Esophagus mucosa (tissue), 1 donor: ENCODE measurements around the gene MEGF8. TPM values are rescaled to one million over a fixed set of nuclear protein-coding genes. Genes with fewer than 3 reads are reported as not detected.

Experiments used
- ATAC-seq: fragments of 200-7000 bp; cut with Tn5 transposase; one replicate; pipeline ENCODE4 v1.9.1; 2020
- total RNA-seq: library from RNA; stranded (reverse); gene quantifications from one replicate; pipeline ENCODE4 v1.2.4, GENCODE V29; 2023
- donor health status: DM: yes; HTN: yes; CAD: no.

The MEGF8 gene
- total RNA-seq, 1 donor from 2014 or later = 8.1 TPM

DNA sequence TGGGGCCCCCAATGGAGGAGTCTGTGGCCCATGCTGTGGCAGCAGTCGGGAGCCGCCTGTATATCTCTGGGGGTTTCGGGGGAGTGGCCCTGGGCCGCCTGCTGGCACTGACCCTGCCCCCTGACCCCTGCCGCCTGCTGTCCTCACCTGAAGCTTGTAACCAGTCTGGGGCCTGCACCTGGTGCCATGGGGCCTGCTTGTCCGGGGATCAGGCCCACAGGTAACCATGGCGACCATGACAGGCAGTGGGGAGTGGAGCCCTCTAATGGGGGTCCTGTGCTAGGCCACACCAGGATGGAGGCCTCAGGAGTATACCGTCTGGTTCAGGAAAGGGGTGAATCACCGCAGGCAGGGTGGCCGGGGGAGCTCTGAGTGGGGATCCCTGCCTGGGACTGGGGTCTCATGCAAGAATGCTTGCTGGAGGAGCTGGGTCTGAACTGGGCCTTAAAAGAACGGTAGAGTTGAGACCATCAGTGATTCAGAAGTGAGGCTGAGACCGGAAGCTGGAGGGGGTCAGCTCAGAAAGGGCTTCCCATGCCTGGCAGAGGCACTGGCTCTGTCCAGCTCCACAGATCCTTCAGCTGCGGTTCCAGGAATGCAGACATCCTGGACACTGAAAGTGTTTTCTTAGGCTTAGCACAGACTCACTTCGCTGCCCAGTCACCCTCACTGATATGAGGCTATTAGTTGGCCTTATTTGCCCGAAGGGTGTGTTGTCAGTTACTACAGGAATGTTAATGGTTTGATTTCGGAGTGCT is 35.5 kb downstream of the MEGF8 start:
- no peak for ATAC-seq

DNA sequence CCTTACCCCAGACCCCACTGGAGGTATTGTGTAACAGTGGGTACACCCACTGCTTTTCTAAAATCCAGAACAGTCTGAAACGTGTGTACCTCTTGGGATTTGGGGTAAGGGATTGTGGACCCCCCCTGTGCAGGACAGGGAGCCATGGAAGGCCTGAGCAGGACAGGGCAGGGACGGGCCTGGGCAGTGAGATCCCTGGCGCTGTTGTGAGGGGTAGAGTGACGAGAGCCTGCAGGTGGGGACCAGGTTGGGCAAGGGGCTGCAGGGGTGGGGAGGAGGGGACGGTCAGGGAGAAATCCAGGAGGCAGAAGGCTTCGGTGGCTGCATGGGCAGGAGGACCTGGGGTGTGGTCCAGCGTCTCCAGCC is 36.1 kb downstream of the MEGF8 start:
- no peak for ATAC-seq

DNA sequence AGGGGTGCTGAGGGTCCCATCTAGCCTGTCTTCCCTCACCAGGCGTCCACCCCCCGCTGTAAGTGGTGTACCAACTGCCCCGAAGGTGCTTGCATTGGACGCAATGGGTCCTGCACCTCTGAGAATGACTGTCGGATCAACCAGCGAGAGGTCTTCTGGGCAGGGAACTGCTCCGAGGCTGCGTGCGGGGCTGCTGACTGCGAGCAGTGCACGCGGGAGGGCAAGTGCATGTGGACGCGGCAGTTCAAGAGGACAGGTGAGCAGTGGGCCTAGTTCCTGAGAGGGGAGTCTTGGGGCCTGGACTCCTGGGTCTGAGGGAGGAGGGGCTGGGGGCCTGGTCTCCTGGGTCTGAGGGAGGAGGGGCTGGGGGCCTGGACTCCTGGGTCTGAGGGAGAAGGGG is 36.9 kb downstream of the MEGF8 start:
- no peak for ATAC-seq

DNA sequence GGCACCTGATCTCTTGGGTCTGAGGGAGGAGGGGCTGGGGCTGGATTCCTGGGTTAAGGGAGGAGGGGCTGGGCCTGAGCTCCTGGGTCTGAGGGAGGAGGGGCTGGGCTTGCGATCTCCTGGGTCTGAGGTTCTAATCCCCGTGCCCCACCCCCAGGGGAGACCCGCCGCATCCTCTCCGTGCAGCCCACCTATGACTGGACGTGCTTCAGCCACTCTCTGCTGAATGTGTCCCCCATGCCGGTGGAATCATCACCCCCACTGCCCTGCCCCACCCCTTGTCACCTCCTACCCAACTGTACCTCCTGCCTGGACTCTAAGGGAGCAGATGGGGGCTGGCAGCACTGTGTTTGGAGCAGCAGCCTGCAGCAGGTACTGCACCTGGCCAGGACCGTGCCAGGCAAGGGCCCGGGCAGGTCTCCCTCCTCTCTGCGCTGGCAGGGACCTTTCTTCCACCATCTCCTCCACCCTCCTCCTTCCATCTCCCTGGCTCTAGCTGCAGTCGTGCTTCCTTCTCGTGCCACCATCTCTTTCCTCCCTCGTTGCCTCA is 37.5 kb downstream of the MEGF8 start:
- no peak for ATAC-seq

DNA sequence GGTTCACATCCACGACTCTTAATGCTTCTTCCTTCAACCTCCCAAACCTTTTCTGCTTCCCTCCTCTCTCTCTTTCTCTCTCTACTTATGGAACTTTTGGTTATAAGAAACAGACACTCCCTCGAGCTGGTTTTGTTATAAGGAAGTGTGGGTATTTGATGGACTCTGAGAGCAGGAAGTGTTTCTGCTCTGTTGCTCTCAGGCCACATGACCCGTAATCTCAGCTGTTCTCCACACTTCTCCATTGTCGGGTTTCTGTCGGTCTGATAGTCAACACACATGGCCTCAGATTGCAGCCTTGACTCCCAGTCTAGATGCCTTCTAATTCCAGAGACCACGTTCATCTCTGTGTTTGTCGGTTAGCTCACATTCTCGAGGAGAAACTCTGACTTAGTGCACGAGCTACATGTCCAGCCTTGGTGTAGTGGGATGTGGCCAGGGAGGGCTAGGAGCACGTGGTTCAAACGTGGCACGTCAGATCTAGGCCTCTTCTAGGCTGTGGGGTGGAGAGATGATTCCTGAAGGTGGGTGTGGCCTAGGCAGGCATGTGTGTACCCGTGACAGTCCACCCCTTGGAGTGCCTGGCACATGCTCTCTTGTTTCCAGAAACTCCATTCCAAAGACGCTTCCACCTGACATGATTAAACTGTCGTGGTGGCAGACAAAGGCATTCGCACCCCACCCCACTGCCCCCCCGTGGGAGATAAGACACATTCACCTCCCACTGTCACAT is 38.3 kb downstream of the MEGF8 start:
- peak; percentile 30 for ATAC-seq

DNA sequence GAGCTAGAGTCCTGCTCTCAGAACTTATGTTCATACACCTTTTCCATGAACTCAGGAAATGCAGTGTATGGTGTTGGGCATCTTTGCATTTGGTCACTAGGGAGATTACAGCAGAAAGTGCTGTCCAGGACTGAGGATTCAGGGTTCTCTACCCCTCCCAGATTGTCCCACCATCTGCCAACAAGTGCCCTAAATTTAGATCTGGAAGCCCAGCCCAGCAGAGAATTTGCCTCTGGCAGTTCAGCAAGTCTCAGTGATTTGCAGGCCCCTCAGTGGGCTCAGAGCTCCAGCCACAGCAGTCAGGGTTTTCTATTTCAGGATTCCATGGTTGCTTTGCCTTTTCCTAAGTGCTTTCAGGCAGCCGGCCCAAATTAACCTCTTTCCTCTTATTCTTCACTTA is 41.2 kb downstream of the MEGF8 start:
- no peak for ATAC-seq

DNA sequence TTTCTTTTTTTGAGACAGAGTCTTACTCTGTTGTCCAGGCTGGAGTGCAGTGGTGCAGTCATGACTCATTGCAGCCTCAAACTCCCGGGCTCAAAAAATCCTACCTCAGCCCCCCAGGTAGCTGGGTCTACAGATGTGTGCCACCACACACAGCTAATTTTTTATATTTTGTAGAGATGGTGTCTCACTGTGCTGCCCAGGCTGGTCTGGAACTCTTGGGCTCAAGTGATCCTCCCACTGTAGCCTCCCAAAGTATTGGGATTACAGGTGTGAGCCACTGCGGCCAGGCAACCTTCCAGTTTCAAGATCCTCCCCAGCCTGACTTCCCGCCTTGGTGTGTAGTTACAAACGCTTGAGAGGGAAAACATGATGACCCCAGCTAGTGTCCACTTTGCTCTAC is 42.5 kb downstream of the MEGF8 start:
- ATAC-seq = no peak

DNA sequence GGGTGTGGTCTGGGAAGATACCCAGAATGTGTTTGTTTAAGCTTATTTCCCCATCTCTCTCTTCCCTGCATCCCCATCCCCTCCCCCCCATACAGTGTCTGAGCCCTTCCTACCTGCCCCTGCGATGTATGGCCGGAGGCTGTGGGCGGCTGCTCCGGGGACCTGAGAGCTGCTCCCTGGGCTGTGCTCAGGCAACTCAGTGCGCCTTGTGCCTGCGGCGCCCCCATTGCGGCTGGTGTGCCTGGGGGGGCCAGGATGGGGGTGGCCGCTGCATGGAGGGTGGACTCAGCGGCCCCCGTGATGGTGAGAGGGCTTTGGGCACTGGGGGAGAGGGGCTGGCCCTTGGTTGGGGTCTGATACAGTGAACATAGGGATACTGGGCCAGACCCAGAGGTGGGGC is 42.9 kb downstream of the MEGF8 start:
- no peak for ATAC-seq

DNA sequence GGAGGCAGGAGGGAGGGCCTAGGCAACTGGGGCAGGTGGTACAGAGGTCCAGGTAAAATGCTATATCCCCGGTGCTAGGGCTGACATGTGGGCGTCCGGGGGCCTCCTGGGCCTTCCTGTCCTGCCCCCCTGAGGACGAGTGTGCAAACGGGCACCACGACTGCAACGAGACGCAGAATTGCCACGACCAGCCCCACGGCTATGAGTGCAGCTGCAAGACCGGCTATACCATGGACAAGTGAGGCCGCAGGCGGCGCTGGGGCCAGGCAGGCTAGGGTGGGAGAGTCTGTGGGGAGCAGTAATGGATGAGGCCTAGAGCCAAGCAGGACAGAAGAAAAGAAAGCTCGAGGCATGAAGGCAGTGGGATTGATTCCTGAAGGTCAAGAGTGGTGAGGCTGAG is 43.3 kb downstream of the MEGF8 start:
- ATAC-seq = no peak

DNA sequence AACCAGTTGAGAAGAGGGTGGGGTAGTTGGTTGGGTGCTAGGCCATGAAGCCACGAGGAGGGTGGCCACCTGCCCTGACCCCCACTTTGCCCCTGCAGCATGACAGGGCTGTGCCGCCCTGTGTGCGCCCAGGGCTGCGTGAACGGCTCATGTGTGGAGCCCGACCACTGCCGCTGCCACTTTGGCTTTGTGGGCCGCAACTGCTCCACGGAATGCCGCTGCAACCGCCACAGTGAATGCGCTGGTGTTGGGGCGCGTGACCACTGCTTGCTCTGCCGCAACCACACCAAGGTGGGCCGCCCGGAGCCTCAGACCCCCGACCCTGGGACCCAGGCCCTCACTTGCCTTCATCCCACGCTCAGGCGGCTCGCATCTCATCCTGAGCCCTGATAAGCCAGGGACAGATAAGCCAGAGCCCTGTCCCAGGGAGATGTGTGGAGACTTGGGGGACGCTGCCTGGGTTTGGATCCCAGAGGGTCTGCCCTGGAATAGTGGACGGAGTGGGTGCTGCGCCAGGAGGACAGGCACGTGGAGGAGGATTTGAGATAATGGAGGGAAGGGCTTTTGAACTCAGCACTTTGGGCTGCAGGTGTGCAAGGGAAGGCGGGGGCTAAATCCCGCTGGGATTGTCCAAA is 44.1 kb downstream of the MEGF8 start:
- ATAC-seq = peak; percentile 5

DNA sequence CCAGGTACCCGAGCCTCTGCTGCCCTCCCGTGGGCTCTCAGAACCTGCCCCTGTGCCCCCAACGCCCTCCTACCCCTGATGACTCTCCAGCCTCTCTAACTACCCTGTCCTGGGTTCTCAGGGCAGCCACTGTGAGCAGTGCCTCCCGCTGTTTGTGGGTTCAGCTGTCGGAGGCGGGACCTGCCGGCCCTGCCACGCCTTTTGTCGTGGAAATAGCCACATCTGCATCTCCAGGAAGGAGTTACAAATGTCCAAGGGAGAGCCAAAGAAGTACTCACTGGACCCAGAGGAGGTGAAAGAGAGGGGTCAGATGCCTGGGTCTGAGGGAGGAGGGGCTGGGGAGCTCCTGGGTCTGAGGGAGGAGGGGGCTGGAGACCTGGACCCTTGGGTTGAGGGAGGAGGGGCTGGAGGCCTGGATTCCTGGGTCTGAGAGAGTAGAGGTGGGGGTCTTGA is 44.7 kb downstream of the MEGF8 start:
- ATAC-seq = no peak

DNA sequence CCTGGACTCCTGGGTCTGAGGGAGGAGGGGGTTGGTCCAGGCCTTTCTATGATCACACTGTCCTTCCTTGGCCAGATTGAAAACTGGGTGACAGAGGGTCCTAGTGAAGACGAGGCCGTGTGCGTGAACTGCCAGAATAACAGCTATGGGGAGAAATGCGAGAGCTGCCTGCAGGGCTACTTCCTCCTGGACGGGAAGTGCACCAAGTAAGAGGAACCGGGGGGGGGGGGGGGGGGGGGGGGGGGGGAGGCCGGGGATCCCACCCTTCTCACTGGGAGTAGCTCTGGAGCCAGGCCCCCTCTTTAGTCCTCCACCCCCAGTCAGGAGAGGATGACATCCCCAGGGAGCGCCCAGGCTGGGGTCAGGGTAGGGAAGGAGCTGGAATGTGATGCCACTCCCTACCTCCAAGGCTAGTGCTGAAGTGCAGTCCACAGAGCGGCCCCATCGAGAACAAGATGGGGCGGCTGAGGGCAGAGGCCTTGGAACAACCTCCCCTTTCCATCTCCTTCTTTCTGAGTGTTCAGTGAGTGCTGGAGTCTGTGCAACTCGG is 45.3 kb downstream of the MEGF8 start:
- ATAC-seq = no peak

DNA sequence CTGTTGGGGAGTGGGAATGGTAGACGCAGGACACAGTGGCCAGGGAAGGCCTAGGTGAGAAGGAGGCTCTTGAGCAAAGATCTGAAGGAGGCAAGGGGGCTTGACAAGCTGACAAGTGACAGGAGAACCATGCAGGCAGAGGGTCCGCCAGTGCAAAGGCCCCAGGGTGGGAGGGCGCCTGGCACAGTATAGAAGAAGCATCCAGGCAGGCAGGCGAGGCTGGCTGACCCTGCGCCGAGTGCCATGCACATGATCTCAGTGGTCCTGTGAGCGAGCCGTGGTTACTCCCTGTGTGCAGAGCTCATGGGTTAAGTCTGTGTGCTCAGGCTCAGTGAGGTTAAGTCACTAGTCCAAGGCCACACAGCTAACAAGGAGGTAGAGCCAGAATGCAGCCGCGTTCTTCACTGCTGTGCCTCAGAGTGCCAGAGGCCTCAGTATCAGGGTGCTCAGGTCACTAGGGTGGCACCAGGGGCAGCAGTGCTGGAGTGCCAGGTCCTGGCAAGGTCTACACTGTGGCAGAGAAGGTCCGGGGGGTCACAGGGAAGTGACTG is 49.5 kb downstream of the MEGF8 start:
- no peak for ATAC-seq

DNA sequence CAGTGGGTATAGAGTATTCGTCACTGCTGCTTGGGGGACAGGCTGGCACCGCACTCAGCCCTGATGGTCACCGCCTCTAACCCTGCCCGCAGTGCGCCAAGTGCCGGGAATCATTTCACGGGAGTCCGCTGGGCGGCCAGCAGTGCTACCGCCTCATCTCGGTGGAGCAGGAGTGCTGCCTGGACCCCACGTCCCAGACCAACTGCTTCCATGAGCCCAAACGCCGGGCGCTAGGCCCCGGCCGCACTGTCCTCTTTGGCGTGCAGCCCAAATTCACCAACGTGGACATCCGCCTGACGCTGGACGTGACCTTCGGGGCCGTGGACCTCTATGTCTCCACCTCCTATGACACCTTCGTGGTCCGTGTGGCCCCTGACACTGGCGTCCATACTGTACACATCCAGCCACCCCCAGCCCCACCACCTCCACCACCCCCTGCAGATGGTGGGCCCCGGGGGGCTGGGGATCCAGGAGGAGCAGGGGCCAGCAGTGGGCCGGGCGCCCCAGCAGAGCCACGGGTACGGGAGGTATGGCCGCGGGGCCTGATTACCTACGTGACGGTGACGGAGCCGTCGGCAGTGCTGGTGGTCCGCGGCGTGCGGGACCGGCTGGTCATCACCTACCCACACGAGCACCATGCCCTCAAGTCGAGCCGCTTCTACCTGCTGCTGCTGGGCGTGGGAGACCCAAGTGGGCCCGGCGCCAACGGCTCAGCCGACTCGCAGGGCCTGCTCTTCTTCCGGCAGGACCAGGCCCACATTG is 50.2 kb downstream of the MEGF8 start:
- no peak for ATAC-seq

DNA sequence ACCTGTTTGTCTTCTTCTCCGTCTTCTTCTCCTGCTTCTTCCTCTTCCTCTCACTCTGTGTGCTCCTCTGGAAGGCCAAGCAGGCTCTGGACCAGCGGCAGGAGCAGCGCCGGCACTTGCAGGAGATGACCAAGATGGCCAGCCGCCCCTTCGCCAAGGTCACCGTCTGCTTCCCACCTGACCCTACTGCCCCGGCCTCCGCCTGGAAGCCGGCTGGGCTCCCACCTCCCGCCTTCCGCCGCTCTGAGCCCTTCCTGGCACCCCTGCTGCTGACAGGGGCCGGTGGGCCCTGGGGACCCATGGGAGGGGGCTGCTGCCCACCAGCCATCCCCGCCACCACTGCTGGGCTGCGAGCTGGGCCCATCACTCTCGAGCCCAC is 50.7 kb downstream of the MEGF8 start:
- no peak for ATAC-seq

DNA sequence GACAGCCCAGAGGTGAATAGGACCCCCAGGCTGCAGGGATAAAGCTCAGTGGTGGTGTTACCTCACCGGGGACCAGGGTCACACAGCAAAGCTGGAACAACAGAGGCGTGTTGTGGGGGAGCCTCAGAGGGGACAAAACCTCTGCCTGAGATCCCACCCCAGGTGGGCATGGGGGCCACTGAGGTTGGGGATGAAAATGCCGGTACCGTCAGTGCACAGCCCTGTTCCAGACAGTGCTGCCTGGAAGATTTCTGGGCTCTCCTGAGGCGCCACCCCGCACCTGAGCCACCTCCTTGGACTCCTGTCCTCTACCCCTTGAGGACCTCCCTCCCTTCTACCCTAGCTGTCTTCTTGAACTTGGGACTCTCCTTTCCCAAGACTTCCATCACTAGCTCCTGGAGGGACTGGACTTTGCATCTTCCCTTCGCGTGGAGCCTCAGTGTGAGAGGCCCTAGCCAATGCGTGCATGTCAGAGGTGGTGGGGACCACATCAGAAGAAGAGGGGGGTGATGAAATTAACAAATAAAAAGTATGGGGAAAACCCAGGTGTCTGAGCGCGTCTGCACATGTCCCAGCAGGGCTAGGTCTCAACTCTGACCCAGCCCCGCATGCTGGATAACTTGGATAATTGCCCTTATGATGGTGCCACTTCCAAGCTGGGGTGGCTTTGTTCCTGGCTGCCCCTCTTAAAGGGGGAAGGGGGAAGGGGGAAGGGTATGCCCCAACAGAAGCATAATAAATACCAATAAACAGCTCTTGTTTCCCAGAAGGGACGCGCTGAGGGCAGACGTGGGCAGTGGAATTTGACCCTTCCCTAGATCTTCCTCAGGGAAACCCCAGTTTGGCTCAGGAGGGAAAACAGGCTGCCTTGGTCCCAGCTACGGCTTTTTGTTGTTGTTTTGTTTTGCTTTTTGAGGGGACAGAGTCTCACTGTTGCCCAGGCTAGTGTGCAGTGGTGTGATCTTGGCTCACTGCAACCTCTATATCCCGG is 53.1 kb downstream of the MEGF8 start:
- no peak for ATAC-seq

DNA sequence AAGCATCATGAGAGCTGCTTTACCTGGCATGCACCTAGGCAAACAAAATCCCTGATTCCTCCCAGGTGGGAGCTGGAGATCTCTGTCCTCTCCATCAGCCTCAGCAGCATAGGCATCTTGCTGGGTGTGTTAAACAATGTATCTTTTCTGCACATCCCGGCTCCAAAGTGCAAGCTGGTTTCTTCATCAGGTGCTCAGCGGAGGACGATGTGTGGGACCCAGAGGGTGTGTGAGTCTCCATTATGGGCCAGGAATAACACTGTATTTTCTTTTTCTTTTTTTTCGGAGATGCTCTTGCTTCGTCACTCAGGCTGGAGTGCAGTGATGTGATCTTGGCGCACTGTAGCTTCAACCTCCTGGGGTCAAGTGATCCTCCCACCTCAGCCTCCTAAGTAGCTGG is 54.7 kb downstream of the MEGF8 start:
- ATAC-seq = no peak

DNA sequence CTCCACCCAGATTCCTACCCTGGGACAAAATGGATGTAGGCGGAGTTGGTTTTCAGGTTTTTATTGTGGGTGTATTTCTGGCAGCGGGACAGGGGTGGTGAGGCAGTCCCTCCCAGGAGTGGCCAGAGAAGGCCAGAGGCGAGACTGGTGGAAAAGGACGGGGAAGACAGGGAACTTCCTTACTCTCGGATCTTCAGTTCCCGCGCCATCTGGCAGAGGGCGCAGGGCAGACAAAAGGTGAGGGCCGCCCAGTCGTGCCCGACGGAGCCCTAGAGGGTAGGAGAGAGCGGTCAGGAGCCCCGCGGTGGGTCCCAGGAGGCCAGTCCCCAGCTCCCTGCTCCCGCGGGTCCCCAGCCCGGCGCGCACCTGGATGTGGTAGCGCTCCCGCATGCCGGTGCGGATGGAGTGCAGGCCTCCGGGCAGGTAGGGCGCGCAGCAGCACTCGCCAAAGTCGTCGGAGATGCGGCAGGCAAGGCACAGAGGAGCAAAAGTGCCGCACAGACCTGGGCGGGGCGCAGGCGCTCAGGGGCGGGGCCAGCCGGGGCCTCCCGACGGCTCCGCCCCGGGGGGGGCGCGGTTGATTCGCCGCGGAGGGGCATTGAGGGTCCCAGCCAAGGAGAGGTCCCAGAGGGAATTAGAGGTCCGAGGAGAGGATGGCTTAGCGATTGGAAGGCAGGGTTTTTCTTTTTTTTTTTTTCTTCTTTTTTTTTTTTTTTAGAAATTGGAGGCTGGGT is 61.7 kb downstream of the MEGF8 start:
- ATAC-seq = peak; percentile 60

DNA sequence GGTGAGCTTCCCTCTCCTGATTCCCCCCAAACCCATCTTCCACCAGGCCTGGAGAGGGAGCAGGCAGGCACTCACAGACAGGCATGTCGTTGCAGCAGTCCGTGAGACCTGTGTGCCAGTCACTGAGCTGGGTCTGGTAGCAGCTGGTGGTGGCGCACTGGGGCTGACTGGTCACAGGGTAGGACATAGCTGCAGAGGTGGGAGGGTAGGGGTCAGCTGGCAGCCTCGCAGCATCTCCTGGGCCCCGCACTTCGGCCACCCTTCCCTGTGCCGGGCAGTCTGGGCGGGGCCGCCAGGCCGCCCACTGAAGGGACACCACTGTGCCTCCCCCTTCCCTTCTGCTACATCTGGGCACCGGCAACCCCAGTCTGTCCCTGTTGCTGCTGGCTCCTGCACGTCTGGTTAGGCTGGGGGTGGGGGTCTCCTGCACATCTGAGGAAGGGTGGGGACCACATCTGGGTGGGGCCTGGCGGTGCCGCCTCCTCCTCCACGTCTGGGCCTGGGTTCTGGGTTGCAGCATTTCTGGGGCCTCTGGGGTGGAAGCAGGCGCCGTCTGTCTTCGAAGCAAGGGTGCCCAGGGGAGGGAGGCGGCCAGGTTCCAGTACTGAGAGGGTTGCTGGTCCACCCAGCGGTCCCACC is 63.5 kb downstream of the MEGF8 start:
- no peak for ATAC-seq

DNA sequence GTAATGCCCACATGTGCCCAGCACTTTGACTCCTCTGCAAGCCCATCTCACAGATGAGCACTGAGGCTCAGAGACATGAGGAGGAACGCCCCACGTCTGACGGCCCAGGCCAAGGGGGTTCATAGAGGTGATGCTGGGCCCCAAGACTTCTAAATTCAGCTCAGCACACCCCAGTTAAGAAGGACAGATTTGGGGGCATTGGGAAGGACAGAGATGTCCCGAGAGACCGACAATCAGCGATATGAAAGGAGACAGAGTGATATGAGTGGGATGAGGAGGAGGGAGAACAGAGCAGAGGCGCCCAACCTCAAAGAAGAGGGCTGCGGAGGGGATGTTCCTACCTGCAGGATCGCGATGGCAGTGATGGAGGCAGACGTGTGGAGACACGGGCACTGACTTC is 64.5 kb downstream of the MEGF8 start, which contains the start of gene CNFN:
TSS of gene CNFN (minus strand) at position 399 of the 400 bp plus-strand sequence. CDS start 1,260 bp downstream, outside the sequence.
- no peak for ATAC-seq
